Immature natural killer cell (primary cell): ENCODE data around the gene RNU2-63P. TPM values are rescaled to one million over a fixed set of nuclear protein-coding genes. Genes with fewer than 3 reads are reported as not detected.

ENCODE experiments used
- DNase-seq, 3 donors: peaks; one replicate each; pipeline ENCODE4 v3.0.0; 2022; ENCODE audit warnings: mixed read lengths in 1 of 3
- H3K27ac Mint-ChIP-seq, 6 donors: one replicate each; pipeline ENCODE4 v1.8.0; 2020; ENCODE audit warnings: mixed read lengths in 6 of 6, mild to moderate bottlenecking in 5 of 6, inconsistent platforms in 4 of 6, moderate library complexity in 3 of 6
- H3K27me3 Mint-ChIP-seq, 3 donors: one replicate each; pipeline ENCODE4 v1.8.0; 2020 to 2021; ENCODE audit warnings: low read depth in 3 of 3, mild to moderate bottlenecking in 3 of 3, mixed read lengths in 3 of 3, moderate library complexity in 3 of 3, inconsistent platforms in 1 of 3
- H3K36me3 Mint-ChIP-seq, 3 donors: one replicate each; pipeline ENCODE4 v1.8.0; 2020; ENCODE audit warnings: mixed read lengths in 3 of 3, inconsistent platforms in 2 of 3, mild to moderate bottlenecking in 2 of 3
- H3K4me1 Mint-ChIP-seq, 2 donors: one replicate each; pipeline ENCODE4 v1.8.0; 2020; ENCODE audit warnings: inconsistent platforms in 2 of 2, mild to moderate bottlenecking in 2 of 2, mixed read lengths in 2 of 2, moderate library complexity in 1 of 2
- H3K4me3 Mint-ChIP-seq, 5 donors: one replicate each; pipeline ENCODE4 v1.8.0; 2020; ENCODE audit warnings: mild to moderate bottlenecking in 5 of 5, mixed read lengths in 5 of 5, inconsistent platforms in 3 of 5, moderate library complexity in 3 of 5
- H3K9me3 Mint-ChIP-seq, 6 donors: one replicate each; pipeline ENCODE4 v1.8.0; 2020; ENCODE audit warnings: mild to moderate bottlenecking in 6 of 6, mixed read lengths in 6 of 6, inconsistent platforms in 4 of 6, moderate library complexity in 3 of 6
- polyA plus RNA-seq, 3 donors: library from polyadenylated mRNA; unstranded; fragments of 300-500 nt; fragmentation: Illumina TruSeq; gene quantifications; one replicate each; pipeline ENCODE4 v1.2.3, GENCODE V29; 2021

Gene RNU2-63P
- 1 to 10 TPM in 1 of 3 donors, not detected in 2; 6.2 TPM for polyA plus RNA-seq

DNA sequence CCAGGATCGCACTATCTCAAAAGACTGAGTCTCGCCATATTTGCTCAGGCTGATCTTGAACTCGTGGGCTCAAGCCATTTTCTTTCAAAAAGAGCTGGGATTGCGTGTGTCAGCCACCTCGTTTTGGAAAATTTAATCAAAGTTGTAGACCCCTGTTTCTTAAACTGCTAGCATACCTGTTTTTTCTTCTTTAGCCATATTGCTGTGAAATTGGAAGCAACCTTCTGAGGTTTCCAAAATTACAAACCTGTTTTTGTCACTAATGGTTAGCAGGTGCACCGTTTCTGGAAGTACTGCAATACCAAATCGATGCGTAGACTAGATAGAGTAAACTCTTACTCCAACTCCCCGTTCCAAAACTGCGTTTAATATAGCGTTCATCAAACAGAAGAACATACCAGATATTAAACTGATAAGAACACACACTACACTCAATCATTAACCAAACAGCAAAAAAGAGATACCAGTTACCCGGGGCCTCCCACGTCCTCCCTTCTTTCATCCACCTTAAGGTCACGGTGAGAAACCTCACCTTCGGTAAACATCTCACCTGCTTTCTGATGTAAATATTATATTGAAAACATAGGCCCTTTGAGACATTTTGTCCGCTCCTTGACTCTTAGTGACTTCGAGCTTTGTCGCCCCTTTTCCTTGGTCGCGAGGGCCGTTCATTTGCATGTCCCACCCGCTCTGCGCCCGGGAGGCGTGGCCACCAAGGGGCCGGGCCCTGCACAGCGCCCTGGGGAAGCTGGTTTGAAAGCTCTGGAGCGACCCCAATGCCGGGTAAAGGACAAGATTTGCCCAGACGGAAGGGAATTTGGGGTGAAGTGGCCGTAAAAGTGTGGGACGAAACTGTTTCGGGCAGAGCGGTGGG, at the start of gene RNU2-63P:
Gene RNU2-63P, minus strand, starts transcription at position 462 of the 874 bp plus-strand sequence.
- Mint-ChIP-seq H3K27me3 (peaks cover 7 to 9% (median 7%) of the 10 kb centered on the region in 3 donors), H3K27ac (peak within 1 kb of the TSS; percentile 97 to 99 (median 98)), H3K4me3 (peak within 1 kb of the TSS; percentile 97 to 99 (median 99)), H3K9me3 (no peaks in the 10 kb centered on the region), H3K4me1 (peaks cover 19 to 22% of the 10 kb centered on the region in 2 donors), H3K36me3 (no peaks in the 10 kb centered on the region)
- DNase-seq, result peak; percentile 84 to 88 (median 85)

DNA sequence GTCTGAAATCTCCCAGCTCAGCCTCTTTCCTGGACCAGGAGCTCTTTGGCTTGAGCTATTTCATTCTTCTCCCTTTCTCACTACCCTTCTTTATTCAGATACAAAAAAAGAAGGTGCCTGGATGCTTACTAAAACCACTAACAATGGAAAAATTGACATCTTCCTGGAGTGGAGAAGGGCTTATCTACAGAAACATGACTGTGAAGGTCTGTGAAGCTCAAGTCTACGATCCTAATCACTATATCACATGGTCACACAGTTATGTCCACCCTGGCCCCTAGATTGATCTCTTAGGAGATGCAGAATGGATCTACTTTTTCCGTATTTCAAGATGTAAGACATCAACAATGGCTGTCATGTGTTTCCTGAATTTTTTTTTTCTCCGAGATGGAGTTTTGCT, 44.9 kb upstream of the RNU2-63P start:
- Mint-ChIP-seq H3K9me3 (no peaks in the 10 kb centered on the region), H3K27ac (peak overlapping the region in 1 of 6 donors; percentile 32), H3K27me3 (peaks cover 0 to 7% (median 0%) of the 10 kb centered on the region in 3 donors), H3K36me3 (no peaks in the 10 kb centered on the region), H3K4me3 (no peak overlapping the region), H3K4me1 (peaks cover 2 to 7% of the 10 kb centered on the region in 2 donors)
- DNase-seq, result no peak

DNA sequence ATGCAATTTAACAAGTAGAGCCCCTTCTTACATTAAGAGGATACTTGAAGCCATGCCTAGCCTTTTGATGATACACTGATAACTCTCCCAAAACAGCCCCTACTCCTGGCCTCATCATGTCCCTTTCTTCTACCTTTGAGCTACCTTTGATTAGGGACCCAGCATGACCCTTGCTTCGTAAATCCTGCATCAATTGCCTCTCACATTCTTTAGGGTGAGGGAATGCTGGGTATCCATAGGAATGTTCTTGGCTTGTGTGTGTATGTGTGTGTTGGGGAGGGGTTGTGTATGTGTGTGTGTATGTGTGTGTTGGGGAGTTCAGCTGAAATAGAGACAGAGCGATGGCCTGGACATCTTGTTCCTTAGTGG, 44.5 kb upstream of the RNU2-63P start:
- Mint-ChIP-seq H3K36me3 (no peaks in the 10 kb centered on the region), H3K4me1 (peaks cover 6 to 11% of the 10 kb centered on the region in 2 donors), H3K4me3 (no peak overlapping the region), H3K27ac (peak overlapping the region in 1 of 6 donors; percentile 32), H3K27me3 (peaks cover 0 to 11% (median 2%) of the 10 kb centered on the region in 3 donors), H3K9me3 (no peaks in the 10 kb centered on the region)
- DNase-seq, result no peak

DNA sequence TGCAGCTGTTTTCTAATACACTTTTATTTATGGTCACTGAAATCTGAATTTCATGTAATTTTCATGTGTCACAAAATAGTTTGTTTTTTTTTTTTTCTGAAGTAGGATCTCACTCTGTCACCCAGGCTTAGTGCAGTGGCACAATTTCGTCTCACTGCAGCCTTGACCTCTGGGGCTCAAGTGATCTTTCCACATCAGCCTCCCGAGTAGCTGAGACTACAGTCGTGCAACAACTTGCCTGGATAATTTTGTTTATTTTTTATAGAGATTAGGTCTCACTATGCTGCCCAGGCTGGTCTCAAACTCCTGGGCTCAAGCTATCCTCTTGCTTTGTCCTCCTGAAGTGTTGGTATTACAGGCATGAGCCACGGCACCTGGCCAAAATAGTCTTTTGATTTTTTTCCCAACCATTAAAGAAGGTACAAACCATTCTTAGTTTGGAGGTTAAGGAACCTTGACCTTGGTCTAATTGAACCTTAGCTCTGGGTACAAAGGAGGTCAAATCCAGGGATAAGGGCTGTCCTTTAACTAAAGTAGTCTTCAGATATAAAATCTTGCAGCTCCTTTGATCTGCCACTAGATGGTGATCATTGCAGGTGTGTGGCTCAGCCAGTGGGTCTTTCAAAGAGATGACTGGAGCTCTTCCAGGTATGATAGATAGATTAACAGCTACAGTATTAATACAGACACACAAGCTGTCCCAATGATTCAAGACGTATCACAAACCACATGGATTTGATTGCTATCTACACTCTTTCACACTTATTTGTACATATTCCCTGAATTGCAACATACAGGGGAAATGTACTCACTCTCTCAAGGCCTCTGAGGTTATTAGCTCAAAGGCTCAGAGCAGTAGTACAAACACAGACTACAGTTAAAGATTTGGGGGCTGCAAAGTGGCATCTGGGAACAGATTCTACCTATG, 43.9 kb upstream of the RNU2-63P start:
- Mint-ChIP-seq H3K27ac (no peak overlapping the region), H3K9me3 (no peaks in the 10 kb centered on the region), H3K36me3 (no peaks in the 10 kb centered on the region), H3K4me3 (no peak overlapping the region), H3K27me3 (peaks cover 0 to 14% (median 4%) of the 10 kb centered on the region in 3 donors), H3K4me1 (peaks cover 9 to 15% of the 10 kb centered on the region in 2 donors)
- DNase-seq, result peak; percentile 26 to 44 (median 40)

DNA sequence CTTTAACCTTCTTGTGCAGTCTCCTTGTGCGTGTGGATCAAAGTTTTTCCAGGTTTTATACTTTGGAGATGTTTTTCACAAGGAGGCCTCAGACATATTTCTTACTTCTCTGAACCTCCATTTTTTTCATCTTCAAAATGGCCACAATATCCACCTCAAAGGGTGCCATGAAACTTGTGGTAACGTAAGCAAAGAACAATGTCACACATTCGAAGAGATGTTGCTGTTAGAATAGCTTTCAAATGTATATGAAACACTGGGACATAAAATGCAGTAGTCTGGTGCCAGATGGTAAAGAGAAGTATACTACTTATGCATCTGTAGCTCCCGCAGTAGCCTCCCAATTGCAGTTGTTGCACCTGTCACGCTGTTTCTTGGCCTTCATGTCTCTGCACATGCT, 41.8 kb upstream of the RNU2-63P start:
- Mint-ChIP-seq H3K27me3 (peaks cover 0 to 21% (median 4%) of the 10 kb centered on the region in 3 donors), H3K9me3 (no peaks in the 10 kb centered on the region), H3K36me3 (no peaks in the 10 kb centered on the region), H3K27ac (no peak overlapping the region), H3K4me1 (peaks cover 29 to 36% of the 10 kb centered on the region in 2 donors), H3K4me3 (no peak overlapping the region)
- no peak for DNase-seq

DNA sequence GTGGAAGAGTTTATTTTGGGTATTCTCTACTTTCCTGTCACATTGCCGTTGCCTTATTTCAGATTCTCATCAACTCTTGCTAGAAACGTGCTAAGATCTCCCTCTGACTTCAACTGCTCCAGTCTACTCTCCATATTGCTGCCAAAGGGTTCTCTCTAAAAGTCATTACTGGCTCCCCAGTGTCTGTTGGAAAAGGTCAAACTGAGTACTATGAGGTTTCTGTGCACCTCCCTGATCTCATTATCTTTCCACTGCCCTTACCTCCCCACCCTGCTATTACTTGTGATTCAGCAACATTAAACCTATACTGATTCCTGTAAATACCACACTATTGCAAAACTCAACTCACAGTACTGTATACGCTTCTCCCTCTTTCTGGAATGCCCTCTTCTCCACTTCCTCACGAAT, 41.1 kb upstream of the RNU2-63P start:
- H3K4me3 Mint-ChIP-seq, result peak overlapping the region in 2 of 5 donors; percentile 2 to 99
- DNase-seq, result no peak
- no peak overlapping the region for H3K27ac Mint-ChIP-seq
- peaks cover 0 to 20% (median 4%) of the 10 kb centered on the region in 3 donors for H3K27me3 Mint-ChIP-seq
- no peaks in the 10 kb centered on the region for H3K9me3 Mint-ChIP-seq
- peaks cover 33 to 42% of the 10 kb centered on the region in 2 donors for H3K4me1 Mint-ChIP-seq
- no peaks in the 10 kb centered on the region for H3K36me3 Mint-ChIP-seq

DNA sequence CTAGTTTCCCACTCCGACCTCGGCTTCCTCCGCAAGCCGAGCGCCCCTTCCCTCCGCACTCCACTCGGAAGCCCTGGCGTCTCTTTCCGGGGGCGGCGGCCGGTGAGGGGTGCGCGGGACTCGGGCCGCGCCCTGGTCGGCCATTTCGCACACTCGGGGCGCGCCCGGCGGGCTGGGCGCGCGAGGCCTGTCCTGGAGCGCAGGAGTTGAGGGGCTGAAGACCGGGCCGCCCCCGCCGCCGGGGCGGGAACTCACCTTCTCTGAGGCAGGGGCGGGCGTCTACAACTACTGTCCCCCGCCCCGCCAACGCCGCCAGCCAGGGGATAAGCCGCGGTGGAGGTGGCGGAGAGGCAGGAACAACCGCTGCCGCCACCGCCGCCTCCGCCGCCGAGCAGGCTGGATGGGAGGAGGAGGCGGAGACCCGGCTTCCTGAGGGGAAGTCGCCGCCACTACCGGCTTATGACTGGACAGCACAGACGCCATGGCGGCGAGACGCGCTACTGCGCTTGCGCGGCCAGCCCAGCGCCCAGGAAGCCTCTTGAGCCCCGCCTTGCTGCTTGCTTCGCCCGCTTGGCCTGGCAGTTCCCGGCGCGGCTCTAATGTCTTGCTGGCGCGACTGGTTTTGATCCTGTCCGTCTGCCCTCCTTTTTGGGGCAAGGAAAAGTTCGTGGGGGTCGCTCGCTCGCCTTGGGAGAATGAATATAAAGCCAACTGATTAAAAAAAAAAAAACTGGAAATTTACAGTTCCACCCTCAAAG, 39.2 kb upstream of the RNU2-63P start, which contains the start of gene KRCC1:
Gene KRCC1, minus strand, starts transcription at position 413 of the 758 bp plus-strand sequence. CDS start 27,220 bp downstream, outside the sequence.
- peak within 1 kb of the TSS; percentile 90 to 99 (median 98) for H3K4me3 Mint-ChIP-seq
- peak within 1 kb of the TSS; percentile 95 to 99 (median 99) for H3K27ac Mint-ChIP-seq
- no peaks in the 10 kb centered on the region for H3K9me3 Mint-ChIP-seq
- peak; percentile 95 to 97 (median 97) for DNase-seq
- H3K4me1 Mint-ChIP-seq, result peaks cover 37 to 49% of the 10 kb centered on the region in 2 donors
- H3K36me3 Mint-ChIP-seq, result peaks cover 0 to 5% (median 0%) of the 10 kb centered on the region in 3 donors
- peaks cover 0 to 19% (median 4%) of the 10 kb centered on the region in 3 donors for H3K27me3 Mint-ChIP-seq

DNA sequence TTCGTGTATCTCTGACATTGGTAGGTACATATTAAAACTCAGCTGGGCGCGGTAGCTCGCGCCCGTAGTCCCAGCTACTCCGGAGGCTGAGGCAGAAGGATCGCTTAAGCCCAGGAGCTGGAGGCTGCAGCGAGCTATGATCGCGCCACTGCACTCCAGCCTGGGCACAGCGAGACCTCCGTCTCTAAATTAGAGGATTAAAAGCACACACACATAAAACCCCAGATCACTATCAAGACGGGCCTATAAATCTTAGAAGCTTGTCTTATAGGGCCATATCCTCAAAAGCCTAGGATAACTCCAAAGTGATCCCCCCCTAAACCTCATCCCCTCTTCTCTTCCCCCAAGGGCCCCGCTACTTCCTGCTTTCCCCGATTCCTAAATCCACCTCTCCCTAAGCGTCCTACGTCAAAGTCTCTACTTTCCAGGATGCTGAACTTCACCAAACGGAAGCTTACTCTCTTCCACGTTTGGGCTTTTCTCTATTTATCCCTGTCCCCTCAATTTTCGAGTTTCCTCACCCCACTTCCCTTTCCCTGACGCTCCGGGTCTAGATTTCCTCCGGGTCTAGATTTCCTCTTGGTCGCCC, 38.5 kb upstream of the RNU2-63P start:
- peaks cover 37 to 54% of the 10 kb centered on the region in 2 donors for H3K4me1 Mint-ChIP-seq
- H3K27ac Mint-ChIP-seq, result peak overlapping the region; percentile 95 to 99 (median 98)
- H3K9me3 Mint-ChIP-seq, result no peaks in the 10 kb centered on the region
- H3K36me3 Mint-ChIP-seq, result peaks cover 0 to 5% (median 0%) of the 10 kb centered on the region in 3 donors
- H3K4me3 Mint-ChIP-seq, result peak overlapping the region; percentile 90 to 99 (median 98)
- H3K27me3 Mint-ChIP-seq, result peaks cover 0 to 19% (median 4%) of the 10 kb centered on the region in 3 donors
- DNase-seq, result no peak

DNA sequence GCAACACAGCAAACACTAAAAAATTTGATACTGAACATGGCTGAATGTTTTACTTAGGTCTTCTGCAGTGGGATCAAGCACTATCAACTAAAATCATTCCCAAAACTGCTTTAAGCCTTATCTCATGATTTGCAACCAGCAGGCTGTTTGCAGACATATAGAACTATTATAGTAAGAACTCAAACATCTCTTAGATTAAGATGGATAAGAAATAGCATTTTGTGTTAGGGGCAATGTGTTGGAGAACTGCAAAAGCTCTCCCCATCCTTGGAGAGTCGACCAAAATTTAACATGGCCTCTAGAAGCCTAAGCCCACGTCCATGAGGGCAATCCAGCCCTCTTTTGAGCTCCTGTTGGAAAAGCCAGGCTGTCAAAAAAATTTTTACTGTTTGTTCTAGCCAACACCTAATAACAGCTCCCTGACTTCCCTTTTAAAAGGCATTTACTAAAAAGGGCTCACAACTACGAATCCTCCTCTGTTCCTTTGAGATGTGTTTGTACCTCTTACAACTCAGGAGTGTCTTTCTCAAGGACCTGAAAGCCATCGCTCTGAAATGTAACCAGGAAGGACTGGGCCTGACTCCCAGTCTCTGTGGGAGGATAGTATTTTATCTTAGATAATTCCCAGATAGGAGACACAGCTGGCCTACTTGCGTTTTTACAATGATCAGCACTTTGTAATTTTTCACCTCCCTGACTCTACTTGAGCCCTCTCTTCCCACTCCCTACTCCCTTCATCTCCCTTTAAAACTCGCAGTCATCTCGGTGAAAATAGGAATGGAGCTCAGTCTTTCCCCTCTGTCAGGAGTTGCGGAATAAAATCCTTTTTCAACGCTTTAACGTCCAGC, 37.8 kb upstream of the RNU2-63P start:
- no peak for DNase-seq
- Mint-ChIP-seq H3K4me1 (peaks cover 38 to 61% of the 10 kb centered on the region in 2 donors), H3K27ac (peak overlapping the region; percentile 95 to 99 (median 98)), H3K9me3 (no peaks in the 10 kb centered on the region), H3K4me3 (peak overlapping the region; percentile 90 to 99 (median 98)), H3K27me3 (peaks cover 0 to 19% (median 4%) of the 10 kb centered on the region in 3 donors), H3K36me3 (peaks cover 0 to 5% (median 0%) of the 10 kb centered on the region in 3 donors)

DNA sequence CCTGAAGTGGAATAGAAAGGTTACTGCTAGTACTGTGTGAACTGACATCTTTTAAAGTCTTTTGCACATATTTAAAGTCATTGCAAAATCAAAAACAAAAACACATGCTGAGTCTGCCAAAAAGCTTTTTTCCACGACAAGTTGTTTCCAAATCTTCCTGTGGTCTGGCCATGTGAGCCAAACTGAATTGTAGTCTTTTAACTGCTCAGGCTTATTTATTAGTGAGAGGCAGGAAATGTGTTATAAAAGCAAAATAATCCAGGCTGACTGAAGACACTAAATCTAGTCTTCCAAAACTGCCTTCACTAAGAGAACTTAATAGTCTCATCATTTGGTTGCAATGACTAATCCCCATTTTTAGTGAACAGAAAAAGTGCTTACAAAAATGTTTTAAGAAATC, 36.9 kb upstream of the RNU2-63P start:
- H3K27ac Mint-ChIP-seq, result peak overlapping the region; percentile 95 to 99 (median 98)
- peak overlapping the region in 3 of 5 donors; percentile 30 to 98 (median 98) for H3K4me3 Mint-ChIP-seq
- peaks cover 0 to 17% (median 4%) of the 10 kb centered on the region in 3 donors for H3K27me3 Mint-ChIP-seq
- H3K36me3 Mint-ChIP-seq, result peaks cover 0 to 5% (median 0%) of the 10 kb centered on the region in 3 donors
- no peak for DNase-seq
- no peaks in the 10 kb centered on the region for H3K9me3 Mint-ChIP-seq
- H3K4me1 Mint-ChIP-seq, result peaks cover 39 to 70% of the 10 kb centered on the region in 2 donors

DNA sequence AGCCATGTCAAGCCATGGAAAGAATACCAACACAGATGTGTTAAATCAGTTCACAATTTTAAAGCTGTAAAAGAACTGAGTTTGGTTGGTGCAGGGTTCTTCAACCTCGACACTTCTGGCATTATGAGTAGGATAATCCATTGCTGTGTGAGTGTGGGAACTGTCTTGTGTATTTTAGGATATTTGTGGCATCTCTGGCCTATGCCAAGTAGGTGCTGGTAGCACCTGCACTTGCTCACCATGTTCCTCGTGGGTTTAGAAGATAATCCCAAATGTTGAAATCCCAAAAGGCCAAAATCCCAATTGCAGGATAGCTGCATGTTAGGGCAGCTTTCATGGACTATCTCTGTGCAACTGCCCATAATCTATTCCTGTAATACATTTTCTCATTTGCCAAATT, 35.4 kb upstream of the RNU2-63P start:
- Mint-ChIP-seq H3K4me1 (peaks cover 39 to 73% of the 10 kb centered on the region in 2 donors), H3K27ac (peak overlapping the region; percentile 6 to 99 (median 77)), H3K27me3 (peaks cover 0 to 17% (median 4%) of the 10 kb centered on the region in 3 donors), H3K4me3 (no peak overlapping the region), H3K36me3 (peaks cover 0 to 5% (median 0%) of the 10 kb centered on the region in 3 donors), H3K9me3 (no peaks in the 10 kb centered on the region)
- DNase-seq, result no peak

DNA sequence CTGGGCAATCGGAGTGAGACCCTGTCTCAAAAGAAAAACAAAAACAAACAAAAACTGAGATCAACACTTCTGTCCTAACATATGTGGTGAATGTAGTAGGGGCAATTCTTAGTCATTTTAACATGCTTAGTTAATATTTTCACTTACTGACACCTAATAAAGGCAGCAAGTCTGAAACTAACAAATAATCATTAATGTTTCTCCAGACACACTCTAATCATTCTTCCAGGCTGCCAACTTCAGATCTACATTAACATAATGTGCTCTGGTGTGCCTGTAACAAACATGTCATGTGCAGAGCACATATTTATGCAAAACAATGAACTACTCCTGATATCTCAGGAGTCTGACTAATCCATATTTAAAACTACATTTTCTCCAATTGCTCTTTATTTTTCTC, 33.3 kb upstream of the RNU2-63P start:
- H3K27ac Mint-ChIP-seq, result peak overlapping the region in 4 of 6 donors; percentile 2 to 53 (median 22)
- H3K9me3 Mint-ChIP-seq, result no peaks in the 10 kb centered on the region
- no peak overlapping the region for H3K4me3 Mint-ChIP-seq
- H3K27me3 Mint-ChIP-seq, result peaks cover 0 to 4% (median 0%) of the 10 kb centered on the region in 3 donors
- DNase-seq, result no peak
- H3K36me3 Mint-ChIP-seq, result peaks cover 0 to 5% (median 3%) of the 10 kb centered on the region in 3 donors
- peaks cover 32 to 67% of the 10 kb centered on the region in 2 donors for H3K4me1 Mint-ChIP-seq
